Ascending aorta (tissue), 2 donors: ENCODE measurements around the gene ERGIC3. TPM values are rescaled to one million over a fixed set of nuclear protein-coding genes. Genes with fewer than 3 reads are reported as not detected.

Source experiments
- DNase-seq, 2 donors: peaks; one replicate each; pipeline ENCODE4 v3.0.0-alpha.2; 2019; ENCODE audit warnings: low spot score in 2 of 2
- H3K27ac ChIP-seq, 2 donors: fragments of 200-600 bp; sonication (generic); one replicate each; pipeline ENCODE4 v1.5.1; 2016 to 2017; ENCODE audit warnings: mild to moderate bottlenecking in 1 of 2
- H3K27me3 ChIP-seq: fragments of 200-600 bp; sonication (generic); one replicate; pipeline ENCODE4 v1.5.1; 2017
- H3K36me3 ChIP-seq, 2 donors: fragments of 200-600 bp; sonication (generic); one replicate each; pipeline ENCODE4 v1.5.1; 2016
- H3K4me1 ChIP-seq, 2 donors: fragments of 200-600 bp; sonication (generic); one replicate each; pipeline ENCODE4 v1.5.1; 2016 to 2017; ENCODE audit warnings: mild to moderate bottlenecking in 1 of 2
- H3K4me3 ChIP-seq, 2 donors: fragments of 200-600 bp; sonication (generic); one replicate each; pipeline ENCODE4 v1.5.1; 2016 to 2017; ENCODE audit warnings: mild to moderate bottlenecking in 1 of 2
- H3K9me3 ChIP-seq, 2 donors: fragments of 200-600 bp; sonication (generic); one replicate each; pipeline ENCODE4 v1.5.1; 2016
- CTCF ChIP-seq, 3 experiments: fragments of 200-600 bp in 2 of 3; fragments of 450-650 bp in 1 of 3; sonication (generic) in 2 of 3; IDR thresholded peaks; one replicate each; pipeline ENCODE4 v1.5.1; 2016 to 2019; ENCODE audit warnings: antibody characterized with exemption in 3 of 3, mild to moderate bottlenecking in 1 of 3, moderate library complexity in 1 of 3
- intact Hi-C: fragments of 100-400 bp; cut with DNase I; formaldehyde crosslinking; loops from one replicate; pipeline ENCODE4 v1.15.1; 2023
- total RNA-seq: library from RNA; depleted of rRNA; stranded (reverse); fragments of >200 nt; gene quantifications from one replicate; pipeline ENCODE4 v1.1.0, GENCODE V29; 2016

Gene ERGIC3
- total RNA-seq, 1 donor from 2014 or later: 67.7 TPM

DNA sequence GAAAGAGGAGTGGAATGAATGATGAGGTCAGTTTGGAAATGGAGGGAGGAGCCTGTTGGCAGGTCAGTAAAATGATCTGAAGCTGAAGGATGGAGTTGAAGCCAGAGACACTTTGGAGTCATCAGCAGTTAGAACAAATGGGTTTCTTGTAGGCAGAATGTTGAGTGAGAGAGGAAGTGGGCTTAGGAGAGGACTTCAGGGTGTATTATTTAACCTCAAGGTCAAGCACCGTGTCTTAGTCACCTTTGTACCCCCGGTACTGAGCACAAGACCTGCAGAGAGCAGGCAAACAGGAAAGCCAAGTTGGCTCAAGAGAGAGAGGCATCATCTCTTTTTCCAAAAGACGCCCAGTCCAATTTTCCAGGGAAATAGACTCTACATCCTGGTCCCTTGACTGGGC lies 35.7 kb upstream of the ERGIC3 start:
- no peak for TF ChIP-seq CTCF (IDR thresholded peaks at IDR 0.05)
- intact Hi-C loops: no loop called here
- no peaks in the 10 kb centered on the region for H3K4me1 ChIP-seq
- no peak overlapping the region for H3K4me3 ChIP-seq
- H3K27me3 ChIP-seq: no peaks in the 10 kb centered on the region
- H3K9me3 ChIP-seq: no peaks in the 10 kb centered on the region
- H3K36me3 ChIP-seq: peaks cover 66 to 86% of the 10 kb centered on the region in 2 donors
- H3K27ac ChIP-seq: no peak overlapping the region
- no peak for DNase-seq

- H3K9me3 ChIP-seq: no peaks in the 10 kb centered on the region
- H3K27ac ChIP-seq: no peak overlapping the region
- H3K36me3 ChIP-seq: peaks cover 68 to 86% of the 10 kb centered on the region in 2 donors
- H3K4me1 ChIP-seq: no peaks in the 10 kb centered on the region
- TF ChIP-seq CTCF (IDR thresholded peaks at IDR 0.05): no peak
- DNase-seq: no peak
- no peaks in the 10 kb centered on the region for H3K27me3 ChIP-seq
- H3K4me3 ChIP-seq: no peak overlapping the region
- intact Hi-C loops: no loop called here
Observed at GRCh38 chr20:35506872-35507638, 34.8 kb upstream of the ERGIC3 start.

DNA sequence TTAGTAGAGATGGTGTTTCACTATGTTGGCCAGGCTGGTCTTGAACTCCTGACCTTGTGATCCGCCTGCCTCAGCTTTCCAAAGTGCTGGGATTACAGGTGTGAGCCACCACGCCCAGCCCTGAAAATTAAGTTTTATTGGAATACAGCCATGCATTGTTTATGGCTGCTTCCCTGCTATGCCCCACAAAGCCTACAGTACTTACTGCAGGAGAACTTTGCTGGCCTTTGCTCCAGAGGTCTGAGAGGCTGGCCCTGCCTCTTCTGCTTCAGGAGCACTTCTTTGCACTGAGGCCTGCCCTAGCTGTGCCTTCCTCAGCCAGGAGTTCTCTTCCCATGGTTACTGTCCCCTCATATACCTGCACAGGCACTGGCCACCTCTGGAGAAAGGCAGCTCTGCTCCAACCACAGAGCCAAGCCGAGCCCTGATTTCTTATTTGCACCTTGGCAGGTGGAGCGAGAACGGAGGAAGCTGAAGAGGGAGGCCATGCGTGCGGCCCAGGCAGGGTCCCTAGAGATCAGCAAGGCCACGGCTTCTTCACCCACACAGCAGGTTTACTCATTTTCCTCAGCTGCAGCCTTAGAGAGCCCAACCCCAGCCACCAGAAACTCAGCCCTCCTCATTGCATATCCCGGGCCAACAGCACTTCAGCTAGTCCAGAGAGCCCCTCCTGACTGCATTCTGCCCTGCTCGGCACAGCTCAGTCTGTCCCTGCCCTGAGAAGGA lies 33.2 kb upstream of the ERGIC3 start:
- no peak overlapping the region for H3K27ac ChIP-seq
- intact Hi-C loops: no loop called here
- H3K4me1 ChIP-seq: no peaks in the 10 kb centered on the region
- DNase-seq: no peak
- no peaks in the 10 kb centered on the region for H3K9me3 ChIP-seq
- no peak overlapping the region for H3K4me3 ChIP-seq
- TF ChIP-seq CTCF (IDR thresholded peaks at IDR 0.05): no peak
- H3K27me3 ChIP-seq: no peaks in the 10 kb centered on the region
- peaks cover 58 to 80% of the 10 kb centered on the region in 2 donors for H3K36me3 ChIP-seq

DNA sequence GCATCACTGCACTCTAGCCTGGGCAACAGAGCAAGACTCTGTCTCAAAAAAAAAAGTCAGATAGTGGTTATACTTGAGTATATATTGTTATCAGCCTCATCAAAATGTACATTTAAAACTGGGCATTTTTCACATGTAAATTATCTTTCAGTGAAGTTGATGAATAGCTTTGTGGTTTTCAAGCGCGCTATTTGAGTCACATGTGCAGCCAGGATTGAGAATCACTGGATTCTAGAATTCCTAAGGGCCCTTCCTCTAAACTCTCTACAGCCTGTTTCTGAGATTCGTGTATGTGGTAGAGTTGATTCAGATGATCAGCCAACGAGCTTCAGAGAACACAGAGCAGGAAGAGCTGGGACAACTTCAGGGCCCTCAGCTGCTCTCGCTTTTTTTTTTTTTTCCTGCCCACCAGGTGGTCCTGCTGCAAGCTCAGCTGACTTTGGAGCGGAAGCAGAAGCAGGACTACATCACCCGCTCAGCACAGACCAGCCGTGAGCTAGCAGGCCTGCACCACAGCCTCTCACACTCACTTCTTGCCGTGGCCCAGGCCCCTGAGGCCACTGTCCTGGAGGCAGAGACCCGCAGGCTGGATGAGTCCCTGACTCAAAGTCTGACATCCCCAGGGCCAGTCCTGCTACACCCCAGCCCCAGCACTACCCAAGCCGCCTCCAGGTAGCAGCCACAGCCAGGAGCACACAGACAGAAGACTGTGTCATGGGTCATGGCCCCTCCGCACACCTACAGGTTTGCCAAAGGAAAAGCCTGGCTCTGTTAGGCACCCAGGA lies 30.7 kb upstream of the ERGIC3 start:
- TF ChIP-seq CTCF (IDR thresholded peaks at IDR 0.05): no peak
- intact Hi-C loops: no loop called here
- no peaks in the 10 kb centered on the region for H3K9me3 ChIP-seq
- H3K27me3 ChIP-seq: no peaks in the 10 kb centered on the region
- H3K36me3 ChIP-seq: peaks cover 44 to 73% of the 10 kb centered on the region in 2 donors
- no peak overlapping the region for H3K27ac ChIP-seq
- DNase-seq: no peak
- H3K4me1 ChIP-seq: no peaks in the 10 kb centered on the region
- no peak overlapping the region for H3K4me3 ChIP-seq

GRCh38 chr20:35511814-35512420 lies 30.0 kb upstream of the ERGIC3 start:
- intact Hi-C loops: no loop called here
- no peak overlapping the region for H3K27ac ChIP-seq
- no peaks in the 10 kb centered on the region for H3K4me1 ChIP-seq
- peak in 2 of 3 experiments; percentile 36 to 43 for TF ChIP-seq CTCF (IDR thresholded peaks at IDR 0.05)
- H3K27me3 ChIP-seq: no peaks in the 10 kb centered on the region
- DNase-seq: no peak
- no peaks in the 10 kb centered on the region for H3K9me3 ChIP-seq
- H3K36me3 ChIP-seq: peaks cover 41 to 67% of the 10 kb centered on the region in 2 donors
- no peak overlapping the region for H3K4me3 ChIP-seq
